NCI-H2196 (cell line): ENCODE measurements around the gene MRPL16.
"Not testable (repeated sequence)": the region's sequence is repeated elsewhere in the genome, so short reads cannot be mapped to it uniquely, and the experiment has no call there.

Source experiments
- DNase-seq: peaks from one replicate; lab custom pipeline; 2025; ENCODE audit not compliant: unreplicated experiment; lab: John Stamatoyannopoulos, UW

MRPL16 gene

GRCh38 chr11:59810189-59810910 lies at the start of gene MRPL16:
Gene MRPL16 (minus strand): TSS chr11:59810778. CDS start chr11:59810658, 120 bp downstream.
- peak; percentile 91 for DNase-seq

DNA sequence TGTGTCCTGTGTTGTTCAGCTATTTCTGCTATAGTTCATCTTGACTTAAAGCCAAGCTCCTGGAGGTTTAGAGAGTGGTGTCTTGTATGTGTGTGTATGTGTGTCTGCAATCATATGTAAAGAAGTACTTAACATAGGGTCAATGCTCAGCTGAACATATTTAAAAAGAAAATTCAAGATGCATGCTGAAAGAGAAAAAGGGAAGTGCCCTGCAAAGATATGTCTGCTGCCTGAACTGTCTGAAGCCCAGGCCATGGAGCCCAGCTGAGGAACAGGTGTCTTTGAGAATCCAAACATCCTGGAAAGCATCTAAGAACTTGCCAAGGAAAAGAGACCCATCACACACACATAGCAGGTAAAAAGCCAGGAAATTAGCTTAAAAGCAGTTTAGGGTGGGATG lies 49.1 kb upstream of the MRPL16 start:
- no peak for DNase-seq

DNA sequence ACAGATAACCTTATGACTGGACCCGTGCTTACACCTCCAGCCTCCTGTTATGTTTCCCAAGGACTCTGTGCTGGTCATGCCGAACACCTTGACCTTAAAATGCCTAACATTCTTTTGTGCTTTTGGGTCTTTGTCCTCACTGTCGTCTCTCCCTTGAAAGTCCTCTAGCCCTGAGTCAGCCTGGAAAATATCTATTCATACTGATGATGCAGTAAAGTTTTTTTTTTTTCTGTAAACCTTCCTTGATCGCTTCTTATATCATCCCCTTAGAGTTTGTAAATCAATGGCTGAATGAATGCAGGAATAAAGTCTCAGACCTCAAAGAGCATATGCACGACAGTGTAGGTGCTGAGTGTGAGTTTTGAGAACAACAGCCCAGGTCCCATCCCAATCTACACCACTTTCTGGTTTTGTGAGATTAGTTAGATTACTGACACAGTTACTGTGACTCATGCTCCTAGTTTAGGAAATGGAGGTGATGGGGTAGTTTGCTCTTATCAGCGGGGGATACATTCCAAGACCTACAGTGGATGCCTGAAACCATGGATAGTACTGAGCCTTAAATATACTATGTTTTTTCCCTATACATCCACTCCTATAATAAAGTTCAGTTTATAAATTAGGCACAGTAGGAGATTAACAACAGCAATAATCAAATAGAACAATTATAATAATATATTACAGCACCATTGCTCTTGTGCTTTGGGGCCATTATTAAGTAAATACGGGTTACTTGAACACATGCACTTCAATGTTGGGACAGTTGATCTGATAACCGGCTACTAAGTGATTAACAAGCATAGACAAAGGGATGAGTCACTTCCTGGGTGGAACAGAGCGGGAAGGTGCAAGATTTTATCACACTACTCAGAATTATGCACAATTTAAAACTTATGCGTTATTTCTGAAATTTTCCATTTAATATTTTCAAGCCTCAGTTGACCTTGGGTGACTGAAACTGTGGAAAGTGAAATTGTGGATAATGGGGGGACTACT lies 47.2 kb upstream of the MRPL16 start:
- no peak for DNase-seq

DNA sequence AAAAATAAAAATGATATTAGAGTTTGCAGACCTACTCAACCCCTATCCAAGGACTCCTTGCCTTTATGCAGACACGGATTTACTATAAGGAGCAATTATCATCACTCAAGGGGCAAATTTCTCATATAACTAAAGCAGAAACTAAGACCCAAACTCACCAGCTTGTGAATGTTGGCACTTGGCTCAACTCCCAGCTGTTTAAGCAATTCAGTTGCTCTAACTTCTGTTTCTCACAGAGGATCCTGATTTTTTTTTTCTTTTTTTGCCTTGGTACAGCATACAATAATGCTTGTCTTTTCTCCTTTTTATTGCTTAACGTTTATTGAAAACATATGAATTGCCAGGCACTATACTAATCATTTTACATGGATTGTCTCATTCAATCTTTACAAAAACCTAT lies 44.3 kb upstream of the MRPL16 start:
- no peak for DNase-seq

DNA sequence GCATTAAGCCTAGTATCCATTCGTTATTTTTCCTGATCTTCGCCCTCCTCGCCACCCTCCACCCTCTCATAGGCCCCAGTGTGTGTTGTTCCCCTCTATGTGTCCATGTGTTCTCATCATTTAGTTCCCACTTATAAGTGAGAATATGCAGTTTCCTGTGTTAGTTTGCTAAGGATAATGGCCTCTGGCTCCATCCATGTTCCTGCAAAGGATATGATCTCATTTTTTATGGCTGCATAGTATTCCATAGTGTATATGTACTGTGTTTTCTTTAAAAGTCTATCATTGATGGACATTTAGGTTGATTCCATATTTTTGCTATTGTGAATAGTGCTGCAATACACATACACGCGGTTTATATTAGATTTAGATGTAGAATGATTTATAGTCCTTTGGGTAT lies 40.8 kb upstream of the MRPL16 start:
- not testable (repeated sequence) for DNase-seq

DNA sequence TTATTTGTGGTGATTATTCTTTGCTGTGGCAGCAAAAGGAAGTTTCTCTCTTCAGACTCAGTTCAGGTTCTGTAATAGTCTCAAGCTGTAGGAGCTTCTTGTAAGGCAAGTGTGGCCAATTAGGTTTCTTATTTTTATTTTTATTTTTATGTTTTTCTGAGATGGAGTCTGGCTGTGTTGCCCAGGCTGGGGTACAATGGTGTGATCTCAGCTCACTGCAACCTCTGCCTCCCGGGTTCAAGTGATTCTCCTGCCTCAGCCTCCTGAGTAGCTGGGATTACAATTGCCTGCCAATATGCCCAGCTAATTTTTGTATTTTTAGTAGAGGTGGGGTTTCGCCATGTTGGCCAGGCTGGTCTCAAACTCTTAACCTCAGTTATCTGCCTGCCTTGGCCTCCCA lies 39.0 kb upstream of the MRPL16 start:
- not testable (repeated sequence) for DNase-seq

- DNase-seq: no peak
These were observed 38.6 kb upstream of the MRPL16 start for GRCh38 chr11:59849129-59849528.

DNA sequence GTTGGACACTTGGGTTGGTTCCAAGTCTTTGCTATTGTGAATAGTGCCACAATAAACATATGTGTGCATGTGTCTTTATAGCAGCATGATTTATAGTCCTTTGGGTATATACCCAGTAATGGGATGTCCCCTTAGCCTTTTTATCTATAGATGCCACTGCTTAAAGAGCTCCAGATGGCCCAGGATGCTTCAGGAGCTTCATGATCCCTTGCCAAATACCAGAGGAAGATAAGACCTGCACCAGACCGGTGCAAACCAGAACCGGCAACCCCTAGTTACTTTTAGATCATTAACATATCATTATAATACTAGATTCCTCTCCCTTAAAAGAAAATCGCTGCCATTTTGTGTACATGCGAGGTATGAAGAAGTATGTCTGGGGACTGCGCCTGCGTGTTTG lies 37.9 kb upstream of the MRPL16 start:
- not testable (repeated sequence) for DNase-seq

- DNase-seq: no peak
These were observed 37.0 kb upstream of the MRPL16 start for GRCh38 chr11:59847626-59848025.

- DNase-seq: no peak
These were observed 36.0 kb upstream of the MRPL16 start for GRCh38 chr11:59846556-59846955.

- DNase-seq: no peak
These were observed 34.8 kb upstream of the MRPL16 start, which contains the start of gene CBLIF for GRCh38 chr11:59845399-59845798. Gene CBLIF (minus strand): TSS chr11:59845499. CDS start chr11:59845453, 46 bp downstream.

GRCh38 chr11:59842316-59842715 lies 31.7 kb upstream of the MRPL16 start:
- DNase-seq: no peak

DNA sequence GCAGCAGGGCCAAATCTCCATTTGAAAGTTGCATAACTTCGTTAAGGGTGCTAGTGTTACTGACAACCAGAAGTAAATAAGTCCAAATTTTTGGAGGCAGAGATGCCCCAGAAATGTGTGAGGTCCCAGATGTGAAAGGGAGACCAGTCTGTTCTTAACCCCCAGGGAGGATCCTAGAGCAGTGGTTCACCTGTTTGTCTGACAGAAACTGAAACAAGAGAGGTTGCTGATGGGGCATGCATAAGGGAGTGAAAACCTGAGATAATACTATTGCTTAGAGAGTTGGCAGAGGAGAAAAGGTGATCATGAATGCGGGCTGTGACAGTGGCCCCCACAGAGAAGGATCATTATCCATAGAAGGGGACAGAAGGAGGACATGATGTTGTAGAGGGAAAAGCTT lies 30.9 kb upstream of the MRPL16 start:
- DNase-seq: no peak

DNA sequence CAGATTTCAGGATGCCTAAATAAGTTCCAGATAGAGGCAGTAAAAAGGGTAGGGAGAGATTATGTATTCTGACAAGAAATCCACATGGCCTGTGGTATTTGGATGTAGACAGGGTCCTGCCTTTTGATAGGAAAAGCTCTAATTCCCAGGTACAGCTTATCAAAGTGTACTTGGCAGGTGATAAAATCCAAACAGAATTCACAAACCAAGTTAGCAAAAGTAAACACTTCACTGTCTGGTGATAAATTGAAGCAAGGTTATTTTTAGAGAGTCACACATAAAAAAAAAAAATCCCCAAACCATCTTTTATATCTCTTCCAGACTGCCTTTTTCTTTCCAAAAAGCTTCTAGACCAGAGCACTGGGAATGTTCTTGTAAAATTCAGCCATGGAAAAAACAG lies 29.0 kb upstream of the MRPL16 start:
- DNase-seq: no peak

GRCh38 chr11:59833602-59834001 lies 23.0 kb upstream of the MRPL16 start:
- no peak for DNase-seq

- DNase-seq: no peak
These were observed 18.8 kb upstream of the MRPL16 start for GRCh38 chr11:59829358-59829757.

DNA sequence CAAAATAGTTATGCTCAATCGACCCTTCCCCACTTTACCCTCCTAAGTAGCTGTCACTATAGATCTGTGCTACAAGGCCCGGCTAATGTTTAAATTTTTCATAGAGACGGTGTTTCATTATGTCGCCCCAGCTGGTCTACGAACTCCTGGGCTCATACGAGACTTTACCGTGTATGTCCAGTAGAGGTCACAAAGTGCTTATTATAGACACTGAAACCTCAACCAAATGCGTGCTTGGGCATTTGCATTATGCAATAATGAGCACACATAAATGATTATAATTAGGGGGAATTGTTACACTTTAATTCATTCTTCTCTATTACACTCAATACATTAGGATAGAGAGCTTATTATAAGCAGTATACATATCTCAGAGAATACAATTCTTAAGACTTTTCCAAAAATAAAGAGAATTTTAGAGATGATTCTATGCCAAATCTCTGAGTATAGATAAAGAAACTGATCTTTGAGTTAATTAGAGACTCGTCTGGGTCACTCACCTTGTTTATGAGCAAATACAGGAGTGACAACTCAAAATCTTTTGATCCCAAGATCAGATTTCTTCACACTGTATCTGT lies 12.5 kb upstream of the MRPL16 start:
- DNase-seq: peak; percentile 69

GRCh38 chr11:59818572-59818971 lies 8.0 kb upstream of the MRPL16 start:
- no peak for DNase-seq

- not testable (repeated sequence) for DNase-seq
These were observed 5.9 kb upstream of the MRPL16 start for GRCh38 chr11:59816434-59816833.

DNA sequence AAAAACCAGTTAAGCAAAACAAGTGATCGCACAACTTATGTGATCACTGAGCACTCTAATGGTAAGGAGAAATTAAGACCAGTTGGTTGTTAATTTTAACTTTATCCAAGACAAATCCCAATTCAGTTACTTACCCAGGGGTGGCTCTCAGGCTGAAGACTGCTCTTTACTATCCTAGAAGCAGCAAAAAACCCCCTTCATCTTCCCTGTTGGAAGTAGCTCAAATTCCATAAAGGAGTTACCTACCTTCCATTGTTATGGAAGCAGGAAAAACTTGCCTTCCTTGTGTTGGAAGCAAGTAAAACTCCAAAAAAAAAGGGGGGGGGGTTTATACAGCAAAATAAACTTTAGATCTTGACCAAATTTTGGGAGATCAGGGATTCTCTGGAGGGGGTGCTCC lies 5.2 kb upstream of the MRPL16 start:
- DNase-seq: no peak

- no peak for DNase-seq
These were observed 3.4 kb upstream of the MRPL16 start for GRCh38 chr11:59814021-59814420.

- DNase-seq: no peak
These were observed 2.8 kb upstream of the MRPL16 start for GRCh38 chr11:59813364-59813763.
